H1 (cell line): Measurements from ENCODE around the gene USH1G. TPM values are rescaled to one million over a fixed set of nuclear protein-coding genes. Genes with fewer than 3 reads are reported as not detected.
"Not testable (repeated sequence)": the region's sequence is repeated elsewhere in the genome, so short reads cannot be mapped to it uniquely, and the experiment has no call there.

Source experiments
- CTCF ChIA-PET: fragments of 300-600 bp; sonication (Branson Sonifier 250); formaldehyde crosslinking; loops from one replicate; lab custom pipeline; 2021; ENCODE audit not compliant: partially characterized antibody; lab: Charles Lee
- POLR2A ChIA-PET: fragments of 300-600 bp; sonication (Branson Sonifier 250); formaldehyde crosslinking; loops from one replicate; lab custom pipeline; 2021; ENCODE audit warnings: inconsistent platforms; ENCODE audit not compliant: partially characterized antibody; lab: Charles Lee
- DNase-seq, 2 experiments: peaks; one replicate each; pipeline versions ENCODE4 v3.0.0 to v3.0.0-alpha.2; 2010 to 2022; ENCODE audit warnings: low spot score in 2 of 2, low read depth in 1 of 2, mixed read lengths in 1 of 2
- FAIRE-seq: peaks from 2 replicates; lab custom pipeline; 2011; peaks lifted over from hg19 to GRCh38; lab: Jason Lieb, UNC
- H2AFZ ChIP-seq: 2 replicates; pipeline ENCODE4 v1.8.1; 2012; ENCODE audit warnings: low read length, inconsistent platforms
- H2AK5ac ChIP-seq: 2 replicates; pipeline ENCODE4 v1.6.1; 2013; ENCODE audit warnings: low read depth, low read length
- H2BK120ac ChIP-seq: replicated peaks from 2 replicates; pipeline ENCODE3; 2013; ENCODE audit warnings: low read depth, low read length, inconsistent platforms
- H2BK12ac ChIP-seq: 2 replicates; pipeline ENCODE4 v1.6.1; 2013; ENCODE audit warnings: low read depth, low read length
- H2BK15ac ChIP-seq: 2 replicates; pipeline ENCODE4 v1.6.1; 2013; ENCODE audit warnings: low read length
- H2BK20ac ChIP-seq: 2 replicates; pipeline ENCODE4 v1.6.1; 2013; ENCODE audit warnings: low read length
- H2BK5ac ChIP-seq: 2 replicates; pipeline ENCODE4 v1.6.1; 2013; ENCODE audit warnings: low read depth, low read length
- H3K14ac ChIP-seq: 2 replicates; pipeline ENCODE4 v1.6.1; 2013; ENCODE audit warnings: inconsistent platforms; ENCODE audit not compliant: insufficient read length
- H3K18ac ChIP-seq: 2 replicates; pipeline ENCODE4 v1.6.1; 2013; ENCODE audit warnings: low read length; ENCODE audit errors: extremely low read depth
- H3K23ac ChIP-seq: 2 replicates; pipeline ENCODE4 v1.6.1; 2013; ENCODE audit warnings: inconsistent platforms; ENCODE audit not compliant: insufficient read length
- H3K23me2 ChIP-seq: 2 replicates; pipeline ENCODE4 v1.6.1; 2013; ENCODE audit warnings: low read depth, low read length
- H3K27ac ChIP-seq: 2 replicates; pipeline ENCODE4 v1.6.1; 2011; ENCODE audit warnings: low read depth, low read length, inconsistent platforms
- H3K27me3 ChIP-seq, 4 experiments: replicated peaks in 1 of 4; 1 replicate in 1 of 4; 2 replicates in 3 of 4; pipeline versions ENCODE4 v1.6.1 to v1.8.1; 2011 to 2013; ENCODE audit warnings: low read length in 3 of 4, mild to moderate bottlenecking in 3 of 4, inconsistent platforms in 2 of 4, mixed read lengths in 2 of 4, moderate library complexity in 1 of 4; ENCODE audit not compliant: control insufficient read depth in 3 of 4, insufficient read depth in 3 of 4; ENCODE audit errors: extremely low read depth in 1 of 4
- H3K36me3 ChIP-seq, 4 experiments: 2 replicates each; pipeline versions ENCODE4 v1.6.1 to v1.8.1; 2011 to 2013; ENCODE audit warnings: mild to moderate bottlenecking in 4 of 4, low read length in 3 of 4, moderate library complexity in 2 of 4, control low read depth in 1 of 4, inconsistent platforms in 1 of 4; ENCODE audit not compliant: insufficient read depth in 4 of 4, control insufficient read depth in 2 of 4
- H3K4ac ChIP-seq: replicated peaks from 2 replicates; pipeline ENCODE3; 2013; ENCODE audit warnings: low read length, low read depth, mixed read lengths, inconsistent platforms; ENCODE audit not compliant: insufficient read length
- H3K4me1 ChIP-seq, 4 experiments: replicated peaks in 1 of 4; 1 replicate in 1 of 4; 2 replicates in 3 of 4; pipeline versions ENCODE4 v1.6.1 to v1.8.1; 2011 to 2013; ENCODE audit warnings: low read length in 3 of 4, inconsistent platforms in 2 of 4, mixed read lengths in 1 of 4; ENCODE audit not compliant: insufficient read depth in 4 of 4, control insufficient read depth in 3 of 4
- H3K4me2 ChIP-seq, 2 experiments: 2 replicates each; pipeline versions ENCODE4 v1.6.1 to v1.8.1; 2011 to 2013; ENCODE audit warnings: low read depth in 2 of 2, low read length in 2 of 2, control low read depth in 1 of 2, inconsistent platforms in 1 of 2, mild to moderate bottlenecking in 1 of 2; ENCODE audit not compliant: insufficient read depth in 1 of 2
- H3K4me3 ChIP-seq, 4 experiments: fragments of 200-600, 300-600 bp in 1 of 4; sonication (generic), shearing (Covaris generic), sonication (Bioruptor Twin) in 1 of 4; 2 replicates each; pipeline versions ENCODE4 v1.5.1 to v1.8.1; 2011 to 2016; ENCODE audit warnings: low read length in 4 of 4, low read depth in 3 of 4, control low read depth in 2 of 4, inconsistent platforms in 2 of 4, mild to moderate bottlenecking in 2 of 4, mixed read lengths in 1 of 4, moderate library complexity in 1 of 4; ENCODE audit not compliant: insufficient read depth in 2 of 4; ENCODE audit errors: extremely low read depth in 1 of 4
- H3K56ac ChIP-seq: replicated peaks from 2 replicates; pipeline ENCODE3; 2013; ENCODE audit warnings: low read depth, mild to moderate bottlenecking, mixed read lengths, low read length, inconsistent platforms; ENCODE audit not compliant: insufficient read length
- H3K79me1 ChIP-seq: 2 replicates; pipeline ENCODE4 v1.6.1; 2013; ENCODE audit warnings: low read depth, low read length, control low read depth
- H3K79me2 ChIP-seq, 2 experiments: 2 replicates each; pipeline versions ENCODE4 v1.6.1 to v1.8.1; 2012 to 2013; ENCODE audit warnings: low read length in 2 of 2, mild to moderate bottlenecking in 2 of 2, inconsistent platforms in 1 of 2; ENCODE audit not compliant: insufficient read depth in 2 of 2, control insufficient read depth in 1 of 2
- H3K9ac ChIP-seq, 4 experiments: replicated peaks in 1 of 4; 1 replicate in 1 of 4; 2 replicates in 3 of 4; pipeline versions ENCODE4 v1.6.1 to v1.8.1; 2011 to 2013; ENCODE audit warnings: low read depth in 3 of 4, low read length in 3 of 4, control low read depth in 2 of 4, mild to moderate bottlenecking in 2 of 4, moderate library complexity in 2 of 4, inconsistent platforms in 1 of 4; ENCODE audit errors: extremely low read depth in 1 of 4
- H3K9me3 ChIP-seq, 2 experiments: 2 replicates each; pipeline versions ENCODE4 v1.6.1 to v1.8.1; 2012 to 2013; ENCODE audit warnings: mild to moderate bottlenecking in 2 of 2, moderate library complexity in 2 of 2, control low read depth in 1 of 2, inconsistent platforms in 1 of 2, low read depth in 1 of 2, low read length in 1 of 2, mixed read lengths in 1 of 2; ENCODE audit not compliant: insufficient read depth in 2 of 2
- H4K20me1 ChIP-seq, 2 experiments: replicated peaks in 1 of 2; 2 replicates each; pipeline versions ENCODE3 to v1.8.1; 2011 to 2013; ENCODE audit warnings: inconsistent platforms in 2 of 2, low read length in 2 of 2, mild to moderate bottlenecking in 1 of 2; ENCODE audit not compliant: insufficient read depth in 2 of 2, control insufficient read depth in 1 of 2
- H4K5ac ChIP-seq: 2 replicates; pipeline ENCODE4 v1.6.1; 2013; ENCODE audit warnings: low read length, low read depth, mixed read lengths, inconsistent platforms; ENCODE audit not compliant: insufficient read length
- H4K8ac ChIP-seq: 2 replicates; pipeline ENCODE4 v1.8.0; 2013; ENCODE audit warnings: mild to moderate bottlenecking, moderate library complexity, low read length, inconsistent platforms; ENCODE audit not compliant: insufficient read depth; ENCODE audit errors: extremely low read depth
- H4K91ac ChIP-seq: replicated peaks from 2 replicates; pipeline ENCODE3; 2013; ENCODE audit warnings: low read length, mixed read lengths, inconsistent platforms; ENCODE audit not compliant: insufficient read length
- WGBS, 2 experiments: shearing (Covaris generic) in 1 of 2; methylation state at CpG; one replicate each; pipeline versions ENCODE4 v1.1.6 to v1.1.7; 2013 to 2015; ENCODE audit warnings: low lambda C conversion rate in 2 of 2, mixed read lengths in 2 of 2, inconsistent platforms in 1 of 2, low coverage in 1 of 2, missing lambda C conversion rate in 1 of 2; ENCODE audit not compliant: insufficient replicate concordance in 2 of 2, insufficient coverage in 1 of 2, insufficient read length in 1 of 2; ENCODE audit errors: extremely low coverage in 1 of 2, missing lambda C conversion rate in 1 of 2; 5-methylcytosine and 5-hydroxymethylcytosine counted together
- polyA plus RNA-seq, 7 experiments: library from polyadenylated mRNA; depleted of rRNA in 3 of 7; stranded (reverse) in 5 of 7; unstranded in 2 of 7; fragments of >200 nt in 5 of 7; fragments of 200-250 nt in 2 of 7; gene quantifications; 1 replicate in 5 of 7; 2 replicates in 1 of 7; 4 replicates in 1 of 7; pipeline versions ENCODE4 v1.2.1 to v1.2.3, GENCODE V29; 2011 to 2013; ENCODE audit warnings: missing spikeins in 2 of 7, mixed read lengths in 2 of 7
- total RNA-seq: library from RNA; stranded (reverse); fragmentation: NEBNext Ultra II Directional; extraction: Animal tissue kit (Norgen Biotek cat#: 25700); gene quantifications from 2 replicates; pipeline ENCODE4 v1.2.1, GENCODE V29; 2021

USH1G gene
- total and polyA plus RNA-seq, 2 of the 8 experiments (the other 6 are each of a cell fraction or from before 2014, with no cell fraction given): 1.6 to 4.3 TPM

- H2BK12ac ChIP-seq, FAIRE-seq, H3K23ac ChIP-seq: not testable (repeated sequence)
These were observed 16.8 kb downstream of the USH1G start for GRCh38 chr17:74906214-74906793.

More at GRCh38 chr17:74906214-74906793, 16.8 kb downstream of the USH1G start:
- not testable (repeated sequence) for H3K14ac ChIP-seq, H2BK120ac ChIP-seq, H3K56ac ChIP-seq, H3K23me2 ChIP-seq, H3K36me3 ChIP-seq, H4K20me1 ChIP-seq, H4K5ac ChIP-seq, H3K79me1 ChIP-seq, H3K9me3 ChIP-seq, H3K27me3 ChIP-seq, H3K4ac ChIP-seq, H4K8ac ChIP-seq, H2AK5ac ChIP-seq, DNase-seq, H3K18ac ChIP-seq, H2BK15ac ChIP-seq, H3K9ac ChIP-seq, H3K4me3 ChIP-seq, H3K4me2 ChIP-seq, H4K91ac ChIP-seq, H2AFZ ChIP-seq, H3K27ac ChIP-seq, H2BK20ac ChIP-seq, H3K79me2 ChIP-seq, H2BK5ac ChIP-seq
- H3K4me1 ChIP-seq: peaks cover 5 to 18% (median 14%) of the 10 kb centered on the region in 4 experiments
- WGBS, 2 experiments: 89% methylated on average over 6 of the region's 6 CpGs; no CpG with 5 or more reads in 1 of the 2 experiments
- CTCF ChIA-PET: interaction anchor here (0.6 to 49.9 kb wide), 10 partner anchors 12 to 251 kb away, joined by 3 to 1072 read pairs (median 4); partner anchors contain the start of genes OTOP2 and USH1G
- POLR2A ChIA-PET: interaction anchor here (0.9 to 2.0 kb wide), 6 partner anchors 10 to 106 kb away, joined by 3 to 7 read pairs (median 4); partner anchors contain the start of genes FADS6, MRPL58 and OTOP2
